NT2/D1 (cell line): ENCODE measurements around the gene REXO1.

Source experiments
- DNase-seq: peaks from one replicate; pipeline ENCODE4 v3.0.0-alpha.2; 2011; ENCODE audit warnings: low read depth, low spot score
- H3K27me3 ChIP-seq: 2 replicates; pipeline ENCODE4 v1.6.0; 2011; ENCODE audit warnings: mild to moderate bottlenecking; ENCODE audit not compliant: insufficient read length, insufficient read depth
- H3K36me3 ChIP-seq: 2 replicates; pipeline ENCODE4 v1.6.1; 2011; ENCODE audit warnings: mild to moderate bottlenecking, low read length, mixed read lengths; ENCODE audit not compliant: insufficient read depth, insufficient read length
- H3K4me1 ChIP-seq: 2 replicates; pipeline ENCODE4 v1.5.1; 2011; ENCODE audit not compliant: insufficient read depth, insufficient read length
- H3K4me3 ChIP-seq: 2 replicates; pipeline ENCODE4 v1.5.1; 2011; ENCODE audit warnings: low read depth; ENCODE audit not compliant: insufficient read length
- H3K9ac ChIP-seq: 2 replicates; pipeline ENCODE4 v1.6.0; 2011; ENCODE audit warnings: low read depth; ENCODE audit not compliant: insufficient read length
- H3K9me3 ChIP-seq: 2 replicates; pipeline ENCODE4 v1.5.1; 2011; ENCODE audit warnings: mild to moderate bottlenecking, low read length; ENCODE audit not compliant: insufficient read depth
- SUZ12 ChIP-seq: IDR thresholded peaks from 2 replicates; pipeline ENCODE4 v1.6.1; 2011; ENCODE audit not compliant: insufficient read length, insufficient read depth; ENCODE audit errors: extremely low read depth
- YY1 ChIP-seq: IDR thresholded peaks from 2 replicates; pipeline ENCODE4 v1.6.1; 2011; ENCODE audit not compliant: insufficient read length, insufficient read depth
- ZNF274 ChIP-seq: IDR thresholded peaks from 2 replicates; pipeline ENCODE4 v1.6.1; 2011; ENCODE audit warnings: mild to moderate bottlenecking, low read depth, low read length

Gene REXO1

GRCh38 chr19:1874554-1875185, 26.4 kb upstream of the REXO1 start:
- H3K9me3 ChIP-seq, result no peaks in the 10 kb centered on the region
- TF ChIP-seq SUZ12, result no peak
- TF ChIP-seq YY1, result no peak
- no peak for TF ChIP-seq ZNF274
- no peak for DNase-seq
- peaks cover 28% of the 10 kb centered on the region for H3K36me3 ChIP-seq
- peak overlapping the region; percentile 100 for H3K4me3 ChIP-seq
- H3K27me3 ChIP-seq, result no peaks in the 10 kb centered on the region
- H3K4me1 ChIP-seq, result peaks cover 17% of the 10 kb centered on the region
- H3K9ac ChIP-seq, result peak overlapping the region; percentile 100

- H3K4me3 ChIP-seq, result no peak overlapping the region
Observed at GRCh38 chr19:1873524-1874473, 25.5 kb upstream of the REXO1 start.

GRCh38 chr19:1872807-1873523, 24.7 kb upstream of the REXO1 start:
- H3K36me3 ChIP-seq, result peaks cover 28% of the 10 kb centered on the region
- TF ChIP-seq YY1 (no peak), ZNF274 (no peak), SUZ12 (no peak)
- peak overlapping the region; percentile 17 for H3K9ac ChIP-seq
- no peaks in the 10 kb centered on the region for H3K9me3 ChIP-seq
- H3K4me3 ChIP-seq, result no peak overlapping the region
- H3K4me1 ChIP-seq, result peaks cover 17% of the 10 kb centered on the region
- H3K27me3 ChIP-seq, result no peaks in the 10 kb centered on the region
- no peak for DNase-seq

More at GRCh38 chr19:1873524-1874473, 25.5 kb upstream of the REXO1 start:
- Histone ChIP-seq H3K9ac (peak overlapping the region; percentile 100), H3K27me3 (no peaks in the 10 kb centered on the region), H3K9me3 (no peaks in the 10 kb centered on the region), H3K4me1 (peaks cover 17% of the 10 kb centered on the region), H3K36me3 (peaks cover 28% of the 10 kb centered on the region)
- DNase-seq, result no peak
- no peak for TF ChIP-seq ZNF274
- TF ChIP-seq SUZ12, result no peak
- TF ChIP-seq YY1, result no peak

- Histone ChIP-seq H3K4me3 (no peak overlapping the region), H3K4me1 (peaks cover 21% of the 10 kb centered on the region), H3K36me3 (peaks cover 35% of the 10 kb centered on the region), H3K27me3 (no peaks in the 10 kb centered on the region), H3K9me3 (no peaks in the 10 kb centered on the region), H3K9ac (no peak overlapping the region)
- no peak for DNase-seq
- TF ChIP-seq YY1, result no peak
- TF ChIP-seq ZNF274, result no peak
- TF ChIP-seq SUZ12, result no peak
Observed at GRCh38 chr19:1871630-1872029, 23.3 kb upstream of the REXO1 start.

- peaks cover 21% of the 10 kb centered on the region for H3K4me1 ChIP-seq
- no peak for TF ChIP-seq YY1
- TF ChIP-seq SUZ12, result no peak
- DNase-seq, result no peak
Observed at GRCh38 chr19:1871140-1871597, 22.9 kb upstream of the REXO1 start.

GRCh38 chr19:1868971-1869370, 20.7 kb upstream of the REXO1 start:
- Histone ChIP-seq H3K36me3 (peaks cover 31% of the 10 kb centered on the region), H3K4me1 (peaks cover 21% of the 10 kb centered on the region), H3K4me3 (no peak overlapping the region), H3K9ac (no peak overlapping the region), H3K9me3 (peaks cover 7% of the 10 kb centered on the region; the same call in 1 of the 2 replicates), H3K27me3 (no peaks in the 10 kb centered on the region)
- TF ChIP-seq ZNF274 (no peak), YY1 (no peak)
- no peak for DNase-seq

More at GRCh38 chr19:1871140-1871597, 22.9 kb upstream of the REXO1 start:
- peaks cover 35% of the 10 kb centered on the region for H3K36me3 ChIP-seq
- H3K9ac ChIP-seq, result no peak overlapping the region
- no peak overlapping the region for H3K4me3 ChIP-seq
- H3K27me3 ChIP-seq, result no peaks in the 10 kb centered on the region
- H3K9me3 ChIP-seq, result no peaks in the 10 kb centered on the region

GRCh38 chr19:1867349-1867724, 19.1 kb upstream of the REXO1 start:
- DNase-seq, result no peak
- H3K9me3 ChIP-seq, result peaks cover 7% of the 10 kb centered on the region; the same call in 1 of the 2 replicates
- H3K27me3 ChIP-seq, result peaks cover 2% of the 10 kb centered on the region
- no peak overlapping the region for H3K4me3 ChIP-seq
- peaks cover 13% of the 10 kb centered on the region for H3K4me1 ChIP-seq
- H3K9ac ChIP-seq, result no peak overlapping the region
- peaks cover 14% of the 10 kb centered on the region for H3K36me3 ChIP-seq
- TF ChIP-seq SUZ12 (no peak), YY1 (no peak), ZNF274 (no peak)
